Measurements from ENCODE around the gene EDA.

DNA sequence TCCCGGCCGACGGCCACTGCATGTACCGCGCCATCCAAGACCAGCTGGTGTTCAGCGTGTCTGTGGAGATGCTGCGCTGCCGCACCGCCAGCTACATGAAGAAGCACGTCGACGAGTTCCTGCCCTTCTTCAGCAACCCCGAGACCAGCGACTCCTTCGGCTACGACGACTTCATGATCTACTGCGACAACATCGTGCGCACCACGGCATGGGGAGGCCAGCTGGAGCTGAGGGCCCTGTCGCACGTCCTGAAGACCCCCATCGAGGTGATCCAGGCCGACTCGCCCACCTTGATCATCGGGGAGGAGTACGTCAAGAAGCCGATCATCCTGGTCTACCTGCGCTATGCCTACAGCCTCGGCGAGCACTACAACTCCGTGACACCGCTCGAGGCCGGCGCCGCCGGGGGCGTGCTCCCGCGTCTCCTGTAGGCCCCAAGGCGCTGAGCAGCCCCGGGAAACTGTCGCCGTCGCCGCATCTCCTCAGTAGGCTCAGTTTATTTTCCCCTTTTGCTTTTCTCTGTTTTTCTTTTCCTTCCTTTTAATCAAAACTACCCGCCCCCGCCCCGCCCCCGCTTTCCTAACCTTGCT is 447.1 kb downstream of the EDA start:
- no peak for TF ChIP-seq EGR1 (IDR thresholded peaks at IDR 0.05)
- TF ChIP-seq TEAD4 (IDR thresholded peaks at IDR 0.05): no peak
- TF ChIP-seq, protein P1, sequence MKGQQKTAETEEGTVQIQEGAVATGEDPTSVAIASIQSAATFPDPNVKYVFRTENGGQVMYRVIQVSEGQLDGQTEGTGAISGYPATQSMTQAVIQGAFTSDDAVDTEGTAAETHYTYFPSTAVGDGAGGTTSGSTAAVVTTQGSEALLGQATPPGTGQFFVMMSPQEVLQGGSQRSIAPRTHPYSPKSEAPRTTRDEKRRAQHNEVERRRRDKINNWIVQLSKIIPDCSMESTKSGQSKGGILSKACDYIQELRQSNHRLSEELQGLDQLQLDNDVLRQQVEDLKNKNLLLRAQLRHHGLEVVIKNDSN (IDR thresholded peaks at IDR 0.05): no peak
- TF ChIP-seq EP300 (IDR thresholded peaks at IDR 0.05; ENCODE audit: borderline replicate concordance): no peak
- TF ChIP-seq, protein P2, sequence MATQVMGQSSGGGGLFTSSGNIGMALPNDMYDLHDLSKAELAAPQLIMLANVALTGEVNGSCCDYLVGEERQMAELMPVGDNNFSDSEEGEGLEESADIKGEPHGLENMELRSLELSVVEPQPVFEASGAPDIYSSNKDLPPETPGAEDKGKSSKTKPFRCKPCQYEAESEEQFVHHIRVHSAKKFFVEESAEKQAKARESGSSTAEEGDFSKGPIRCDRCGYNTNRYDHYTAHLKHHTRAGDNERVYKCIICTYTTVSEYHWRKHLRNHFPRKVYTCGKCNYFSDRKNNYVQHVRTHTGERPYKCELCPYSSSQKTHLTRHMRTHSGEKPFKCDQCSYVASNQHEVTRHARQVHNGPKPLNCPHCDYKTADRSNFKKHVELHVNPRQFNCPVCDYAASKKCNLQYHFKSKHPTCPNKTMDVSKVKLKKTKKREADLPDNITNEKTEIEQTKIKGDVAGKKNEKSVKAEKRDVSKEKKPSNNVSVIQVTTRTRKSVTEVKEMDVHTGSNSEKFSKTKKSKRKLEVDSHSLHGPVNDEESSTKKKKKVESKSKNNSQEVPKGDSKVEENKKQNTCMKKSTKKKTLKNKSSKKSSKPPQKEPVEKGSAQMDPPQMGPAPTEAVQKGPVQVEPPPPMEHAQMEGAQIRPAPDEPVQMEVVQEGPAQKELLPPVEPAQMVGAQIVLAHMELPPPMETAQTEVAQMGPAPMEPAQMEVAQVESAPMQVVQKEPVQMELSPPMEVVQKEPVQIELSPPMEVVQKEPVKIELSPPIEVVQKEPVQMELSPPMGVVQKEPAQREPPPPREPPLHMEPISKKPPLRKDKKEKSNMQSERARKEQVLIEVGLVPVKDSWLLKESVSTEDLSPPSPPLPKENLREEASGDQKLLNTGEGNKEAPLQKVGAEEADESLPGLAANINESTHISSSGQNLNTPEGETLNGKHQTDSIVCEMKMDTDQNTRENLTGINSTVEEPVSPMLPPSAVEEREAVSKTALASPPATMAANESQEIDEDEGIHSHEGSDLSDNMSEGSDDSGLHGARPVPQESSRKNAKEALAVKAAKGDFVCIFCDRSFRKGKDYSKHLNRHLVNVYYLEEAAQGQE (IDR thresholded peaks at IDR 0.05; ENCODE audit: low read depth): no peak
- no peak for TF ChIP-seq TAF1 (IDR thresholded peaks at IDR 0.05; ENCODE audit: low read depth)
- no peak for TF ChIP-seq RAD21 (IDR thresholded peaks at IDR 0.05; ENCODE audit: low read depth)
- TF ChIP-seq CREB1 (IDR thresholded peaks at IDR 0.05; ENCODE audit: low read depth): no peak
- TF ChIP-seq, protein P3, sequence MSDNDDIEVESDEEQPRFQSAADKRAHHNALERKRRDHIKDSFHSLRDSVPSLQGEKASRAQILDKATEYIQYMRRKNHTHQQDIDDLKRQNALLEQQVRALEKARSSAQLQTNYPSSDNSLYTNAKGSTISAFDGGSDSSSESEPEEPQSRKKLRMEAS (IDR thresholded peaks at IDR 0.05): no peak
- TF ChIP-seq CEBPB (IDR thresholded peaks at IDR 0.05): no peak
- no peak for TF ChIP-seq TCF12 (IDR thresholded peaks at IDR 0.05; ENCODE audit: low read depth)
